NK-92 (cell line): ENCODE data around the gene SLC7A5.
"Not testable (repeated sequence)": the region's sequence is repeated elsewhere in the genome, so short reads cannot be mapped to it uniquely, and the experiment has no call there.

Experiments used
- DNase-seq: peaks from one replicate; lab custom pipeline; 2025; ENCODE audit not compliant: unreplicated experiment; lab: John Stamatoyannopoulos, UW

SLC7A5 gene

GRCh38 chr16:87862597-87863326 is 6.5 kb downstream of the SLC7A5 start:
- DNase-seq: not testable (repeated sequence)

DNA sequence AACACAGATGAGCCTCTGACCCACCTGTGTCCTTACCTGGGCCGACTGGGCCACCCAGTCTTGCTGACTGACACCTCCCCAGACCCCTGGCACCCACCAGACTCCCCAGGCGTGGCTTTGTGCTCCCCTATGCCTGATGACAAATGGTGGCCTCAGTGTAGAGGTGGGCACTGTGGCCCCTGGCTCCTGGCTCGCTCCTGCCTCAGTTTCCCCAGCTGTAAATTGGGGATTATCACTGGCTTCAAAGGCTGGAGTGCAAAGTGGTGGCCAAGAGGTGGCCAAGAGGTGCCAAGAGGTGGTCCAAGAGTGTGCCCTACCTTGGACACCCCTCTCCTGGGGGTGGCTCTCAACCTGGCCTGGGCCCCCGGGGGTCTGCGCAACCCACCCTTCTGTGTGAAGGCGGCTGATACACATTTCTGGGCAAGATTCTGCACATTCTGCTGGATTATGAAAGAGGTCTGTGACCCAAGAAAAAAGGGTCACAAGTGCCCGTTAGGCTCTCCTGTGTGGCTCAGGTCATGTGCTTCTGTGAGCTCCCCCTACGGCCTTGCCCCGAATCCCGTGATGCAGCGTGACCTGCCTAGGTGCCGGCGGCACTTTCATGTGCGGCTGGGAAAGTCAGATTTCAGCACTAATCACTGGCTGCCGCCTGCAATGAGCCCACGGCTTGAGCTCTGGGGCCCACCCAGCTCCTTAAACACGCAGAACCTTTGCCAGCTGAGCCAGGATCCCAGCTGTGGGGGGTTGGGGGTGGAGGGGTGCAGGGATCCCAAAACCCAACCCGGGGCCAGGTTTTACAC is 7.8 kb downstream of the SLC7A5 start:
- not testable (repeated sequence) for DNase-seq

DNA sequence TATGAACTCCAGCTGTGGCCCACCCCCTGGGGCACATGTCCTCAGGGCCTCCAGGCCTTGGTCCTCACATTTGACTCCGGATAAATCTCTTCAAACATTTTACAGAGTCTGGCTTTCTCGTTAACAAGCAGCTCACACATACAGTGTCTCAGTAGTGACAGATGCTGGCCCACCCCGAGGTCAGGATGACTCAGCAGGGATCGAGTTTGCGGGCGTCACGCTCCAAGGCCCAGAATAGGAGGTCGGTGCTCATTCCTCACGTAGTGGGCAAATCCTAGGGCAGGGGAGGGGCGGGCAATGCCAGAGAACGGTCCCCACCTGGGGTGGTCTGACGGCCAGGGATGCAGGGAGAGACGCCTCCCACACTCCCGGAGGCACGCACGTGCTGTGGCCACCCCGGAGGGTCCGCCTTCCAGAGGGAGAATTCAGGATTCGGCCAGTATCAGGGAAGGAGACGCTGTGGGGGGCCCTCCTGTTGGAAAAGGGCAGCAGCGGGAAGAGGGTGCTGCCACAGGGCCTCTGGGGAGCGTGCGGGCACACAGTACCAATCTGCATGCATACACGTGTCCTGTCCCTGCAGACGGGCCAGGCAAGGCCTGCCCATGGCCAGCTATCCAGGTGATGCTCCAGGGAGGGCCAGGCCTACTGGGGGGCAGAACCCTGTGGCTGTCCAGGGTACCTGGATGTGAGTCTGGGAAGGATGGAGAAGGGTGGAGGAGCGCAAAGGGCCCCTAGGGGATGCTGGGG is 8.6 kb downstream of the SLC7A5 start:
- DNase-seq: no peak

- not testable (repeated sequence) for DNase-seq
Observed at GRCh38 chr16:87858151-87858993, 10.9 kb downstream of the SLC7A5 start.

GRCh38 chr16:87856791-87857228 is 12.5 kb downstream of the SLC7A5 start:
- no peak for DNase-seq

- no peak for DNase-seq
Observed at GRCh38 chr16:87855852-87856715, 13.2 kb downstream of the SLC7A5 start.

DNA sequence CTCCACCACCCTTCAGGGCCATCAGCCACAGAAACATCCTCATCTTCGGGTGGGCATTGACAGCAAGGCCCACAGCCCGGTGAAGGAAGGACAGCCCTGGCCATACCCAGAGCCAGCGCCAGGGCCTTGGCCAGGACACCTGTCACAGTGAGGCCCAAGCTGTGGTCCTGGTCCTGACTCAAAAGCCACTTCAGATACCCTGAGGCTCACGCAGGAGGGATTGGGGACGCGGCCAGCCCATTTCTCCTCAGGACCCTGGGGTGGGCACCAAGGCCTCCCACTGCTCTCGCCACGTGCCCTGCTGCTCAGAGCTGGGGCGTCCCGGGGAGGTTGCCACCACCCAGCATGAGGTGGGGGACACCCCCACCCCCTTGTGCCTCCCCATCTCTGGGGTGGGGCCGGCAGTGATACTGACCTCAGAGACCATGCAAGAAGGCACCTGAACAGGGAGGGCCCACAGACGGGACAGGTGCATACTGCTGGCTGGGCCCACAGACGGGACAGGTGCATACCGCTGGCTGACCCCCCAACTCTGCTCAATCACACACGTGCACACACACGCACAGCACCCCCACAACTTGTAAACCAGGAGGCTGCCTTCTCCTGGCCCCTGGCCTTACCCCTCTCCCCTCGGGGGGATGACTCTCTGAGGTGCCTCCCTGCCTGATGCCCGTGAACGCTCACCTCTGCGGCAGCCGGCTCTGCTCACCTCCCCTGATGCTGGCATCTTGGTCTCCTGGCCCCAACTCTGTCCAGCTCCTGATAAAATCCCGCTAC is 14.2 kb downstream of the SLC7A5 start:
- no peak for DNase-seq

DNA sequence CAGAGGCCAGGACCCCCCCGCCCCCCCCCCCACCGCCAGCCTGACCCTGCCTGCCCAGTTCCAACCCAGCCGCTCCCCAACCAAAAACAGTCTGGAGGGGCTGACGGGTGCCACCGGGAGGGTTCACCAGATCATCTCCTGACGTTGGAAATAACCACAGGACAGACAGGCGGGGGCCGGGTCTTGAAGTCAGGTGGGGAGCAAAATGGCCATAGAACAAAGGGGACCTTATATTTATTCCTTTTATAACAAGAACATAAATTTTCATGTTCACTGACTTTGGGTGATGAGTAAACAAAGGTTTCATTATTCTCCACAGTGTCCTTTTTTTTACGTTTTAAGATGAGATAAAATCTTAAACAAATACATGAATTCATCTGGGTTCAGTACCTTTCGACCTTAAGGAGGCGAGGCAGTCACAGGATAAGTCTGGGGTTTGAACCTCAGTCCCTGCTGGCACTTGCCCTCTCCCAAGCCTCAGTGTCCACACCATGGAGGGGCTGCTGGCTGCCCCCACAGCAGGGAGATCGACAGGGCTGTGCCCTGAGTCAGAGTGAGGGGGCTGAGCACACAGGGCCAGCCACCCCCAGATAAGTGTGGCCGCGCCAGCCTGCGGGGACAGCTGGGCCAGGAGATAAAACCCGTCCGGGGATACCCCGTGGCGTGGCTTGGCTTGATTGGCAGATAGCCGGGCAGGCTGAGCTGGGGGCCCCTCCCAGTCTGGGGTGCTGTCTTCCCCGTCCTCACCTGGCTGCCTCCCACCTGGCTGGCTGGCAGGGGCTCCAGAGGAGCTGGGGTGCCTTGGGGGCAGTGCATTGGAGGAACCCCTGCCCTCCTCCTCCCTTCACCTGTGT is 15.0 kb downstream of the SLC7A5 start:
- DNase-seq: no peak

DNA sequence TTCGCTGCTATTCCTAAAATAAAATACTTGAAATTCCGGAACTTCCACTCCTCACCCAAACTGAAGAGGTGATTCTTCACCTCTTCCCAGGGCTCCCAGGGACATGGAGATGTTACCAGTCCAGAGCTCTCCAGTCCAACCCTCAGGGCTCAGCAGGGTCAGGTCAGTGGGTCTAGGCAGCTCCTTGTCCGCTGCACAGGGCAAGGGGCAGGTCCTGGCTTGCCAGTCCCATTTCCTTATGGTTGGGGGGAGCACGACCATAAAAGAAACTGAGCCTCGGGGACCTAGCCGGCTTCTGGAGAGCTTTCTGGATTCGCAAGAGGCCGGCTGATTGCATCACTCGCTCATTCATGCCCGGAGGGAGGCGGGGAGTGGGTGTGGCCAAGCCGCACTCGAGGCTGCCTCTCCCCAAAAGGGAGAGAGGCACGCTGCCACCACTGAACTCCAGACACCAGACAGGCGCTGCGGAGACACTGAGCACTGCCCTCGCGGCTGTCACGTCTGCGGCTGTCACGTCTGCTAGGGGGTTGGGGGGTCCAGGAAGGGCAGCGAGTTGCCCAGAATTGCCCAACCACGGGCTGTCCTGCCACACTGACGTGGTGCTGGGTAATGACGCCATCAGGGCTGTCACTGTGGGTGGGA is 15.8 kb downstream of the SLC7A5 start:
- no peak for DNase-seq

- DNase-seq: no peak
Observed at GRCh38 chr16:87851601-87852000, 17.7 kb downstream of the SLC7A5 start.

- no peak for DNase-seq
Observed at GRCh38 chr16:87851141-87851587, 18.1 kb downstream of the SLC7A5 start.

DNA sequence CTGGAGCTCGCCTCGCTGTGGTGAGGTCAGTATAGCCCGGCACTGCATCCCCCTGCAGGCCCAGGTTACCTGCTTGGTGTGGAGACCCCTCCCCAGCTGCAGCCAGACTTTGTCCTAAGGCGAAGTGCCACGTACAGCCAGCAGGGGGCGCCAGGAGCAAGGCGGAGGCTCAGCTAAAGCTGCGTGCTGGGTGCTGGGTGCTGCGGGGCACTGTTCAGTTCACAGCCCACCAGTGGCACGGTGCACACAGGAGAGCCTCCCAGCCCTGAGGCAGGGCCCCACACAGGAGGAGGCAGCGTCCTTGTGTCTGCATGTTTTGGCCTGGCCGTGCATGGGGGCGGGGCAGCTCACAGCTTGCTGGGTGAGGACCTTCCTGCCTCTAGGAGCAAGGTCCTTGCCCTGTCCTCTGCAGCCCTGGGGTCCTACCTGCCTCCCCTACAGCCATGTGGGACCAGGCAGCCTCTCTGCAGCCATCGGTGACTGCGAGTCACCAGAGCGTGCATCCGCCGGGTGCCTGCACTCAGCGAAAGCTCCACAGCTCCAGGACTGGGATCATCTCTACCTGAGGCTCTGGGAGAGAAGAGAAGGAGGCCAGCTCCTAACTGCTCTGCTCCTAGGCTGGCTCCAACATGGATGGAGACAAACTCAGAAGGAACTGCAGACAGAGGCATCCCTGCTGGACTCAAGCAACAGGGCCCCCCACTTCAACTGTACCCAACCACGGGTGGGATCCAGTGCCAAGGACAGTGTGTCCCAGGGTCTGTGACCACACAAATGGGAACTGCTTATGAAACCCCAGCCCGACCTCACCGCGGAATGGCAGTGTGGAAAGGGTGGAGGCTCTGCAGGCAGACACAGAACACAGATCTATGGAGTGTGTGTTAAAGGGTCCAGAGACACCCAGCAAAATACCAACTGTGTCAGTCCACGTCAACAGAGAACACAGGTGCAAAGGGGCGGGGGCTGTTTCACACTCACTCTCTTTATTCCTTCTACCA is 19.0 kb downstream of the SLC7A5 start:
- DNase-seq: no peak

GRCh38 chr16:87849419-87850008 is 19.8 kb downstream of the SLC7A5 start:
- DNase-seq: no peak

DNA sequence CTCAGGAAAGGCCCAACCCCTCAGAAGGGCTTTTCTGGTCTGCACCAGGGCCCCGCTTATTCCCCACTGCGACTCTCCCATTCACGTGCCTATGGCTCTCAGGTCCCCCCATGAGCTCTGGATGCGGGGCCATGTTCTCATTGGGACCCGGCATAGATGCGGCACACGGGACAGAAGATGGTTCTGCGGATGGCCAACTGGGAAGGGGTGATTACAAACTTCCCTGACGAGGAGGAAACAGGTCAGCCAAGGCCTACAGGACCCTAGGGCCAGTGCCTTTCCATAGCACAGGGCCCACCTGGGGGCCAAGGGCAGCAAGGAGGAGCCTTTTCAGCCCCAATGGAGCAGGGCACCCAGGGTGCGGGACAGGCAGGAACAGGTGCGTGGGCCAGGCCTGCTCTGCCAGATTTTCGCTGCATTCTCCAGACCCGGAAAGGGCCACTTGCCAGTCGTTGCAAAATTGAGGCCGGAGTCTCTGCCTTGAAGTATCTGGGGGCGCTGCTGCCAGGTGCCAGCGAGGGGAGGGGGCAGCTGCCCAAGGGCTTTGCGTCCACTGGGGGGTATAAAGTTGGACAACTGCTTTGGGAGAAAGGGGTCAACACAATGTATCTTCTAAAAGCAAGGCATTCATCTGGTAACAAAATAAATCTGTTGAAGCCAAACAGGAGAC is 20.5 kb downstream of the SLC7A5 start:
- no peak for DNase-seq
